Measurements from ENCODE around the gene SUPT4H1. TPM values are rescaled to one million over a fixed set of nuclear protein-coding genes. Genes with fewer than 3 reads are reported as not detected.

The SUPT4H1 gene
- total RNA-seq, 1 experiment from 2014 or later, result 100.0 TPM

DNA sequence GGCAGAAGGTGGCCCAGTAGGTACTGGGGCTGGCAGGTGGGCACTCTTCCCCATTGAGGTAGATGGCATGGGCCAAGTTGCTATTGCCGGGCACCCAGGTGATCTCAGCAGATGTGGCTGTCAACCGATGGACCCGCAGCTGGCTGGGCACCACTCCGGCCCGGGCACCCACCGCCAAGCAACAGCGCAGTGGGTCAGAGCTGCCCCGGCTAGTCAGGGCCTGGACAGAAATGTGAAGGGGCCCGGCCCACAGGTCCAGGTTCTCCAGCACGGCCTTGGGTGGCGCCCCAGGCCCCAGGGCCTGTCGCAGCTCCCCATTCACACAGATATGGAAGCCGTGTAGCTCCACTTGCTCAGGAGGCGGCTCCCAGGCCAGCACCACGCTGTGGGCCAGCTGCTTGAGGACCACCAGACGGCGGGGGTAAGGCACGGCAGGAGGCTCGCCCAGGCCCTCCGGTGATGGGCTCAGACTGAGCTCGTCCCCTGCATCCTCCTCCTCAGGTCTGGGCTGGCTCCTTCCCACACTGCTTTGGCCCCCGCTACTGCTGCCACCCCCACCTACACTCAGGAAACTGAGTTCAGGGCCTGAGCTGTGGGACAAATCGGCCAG lies 39.9 kb downstream of the SUPT4H1 start:
- no peak for ATAC-seq
- TF ChIP-seq, protein P1, sequence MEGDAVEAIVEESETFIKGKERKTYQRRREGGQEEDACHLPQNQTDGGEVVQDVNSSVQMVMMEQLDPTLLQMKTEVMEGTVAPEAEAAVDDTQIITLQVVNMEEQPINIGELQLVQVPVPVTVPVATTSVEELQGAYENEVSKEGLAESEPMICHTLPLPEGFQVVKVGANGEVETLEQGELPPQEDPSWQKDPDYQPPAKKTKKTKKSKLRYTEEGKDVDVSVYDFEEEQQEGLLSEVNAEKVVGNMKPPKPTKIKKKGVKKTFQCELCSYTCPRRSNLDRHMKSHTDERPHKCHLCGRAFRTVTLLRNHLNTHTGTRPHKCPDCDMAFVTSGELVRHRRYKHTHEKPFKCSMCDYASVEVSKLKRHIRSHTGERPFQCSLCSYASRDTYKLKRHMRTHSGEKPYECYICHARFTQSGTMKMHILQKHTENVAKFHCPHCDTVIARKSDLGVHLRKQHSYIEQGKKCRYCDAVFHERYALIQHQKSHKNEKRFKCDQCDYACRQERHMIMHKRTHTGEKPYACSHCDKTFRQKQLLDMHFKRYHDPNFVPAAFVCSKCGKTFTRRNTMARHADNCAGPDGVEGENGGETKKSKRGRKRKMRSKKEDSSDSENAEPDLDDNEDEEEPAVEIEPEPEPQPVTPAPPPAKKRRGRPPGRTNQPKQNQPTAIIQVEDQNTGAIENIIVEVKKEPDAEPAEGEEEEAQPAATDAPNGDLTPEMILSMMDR (conservative IDR thresholded peaks at IDR 0.05; ENCODE audit: low read depth, low read length), result no peak
- TF ChIP-seq EZH2phosphoT487 (IDR thresholded peaks at IDR 0.05; ENCODE audit: borderline replicate concordance, low read length) (no peak), EZH2 (IDR thresholded peaks at IDR 0.05; ENCODE audit: low read length, unreplicated experiment) (no peak)
- Histone ChIP-seq H3K4me3 (ENCODE audit: low read length) (no peak overlapping the region), H3F3A (ENCODE audit: low read length, unreplicated experiment) (no peaks in the 10 kb centered on the region), H3K9ac (ENCODE audit: low read length) (no peak overlapping the region), H3K27ac (ENCODE audit: low read length) (no peak overlapping the region), H3K9me3 (ENCODE audit: low read length) (no peaks in the 10 kb centered on the region), H3K79me2 (ENCODE audit: low read length) (no peaks in the 10 kb centered on the region), H3K9me2 (replicated peaks; ENCODE audit: low read length) (no peaks in the 10 kb centered on the region), H4K20me1 (ENCODE audit: low read length) (no peaks in the 10 kb centered on the region), H3K36me3 (ENCODE audit: low read depth, low read length) (no peaks in the 10 kb centered on the region), H3K27me3 (ENCODE audit: low read length) (no peaks in the 10 kb centered on the region), H2AFZ (ENCODE audit: low read length) (no peak overlapping the region), H3K4me2 (ENCODE audit: low read length) (no peak overlapping the region), H3K4me1 (ENCODE audit: insufficient read depth, low read length) (peaks cover 10% of the 10 kb centered on the region)
- POLR2A ChIA-PET (ENCODE audit: unreplicated experiment), result no interaction called here
- intact Hi-C loops (cut with micrococcal nuclease), result no loop called here
- CTCF ChIA-PET, result interaction anchor here (1.6 kb wide), 1 partner anchor 105 kb away, joined by 4 read pairs; the partner anchor contains the start of gene RNF43
- no peak for DNase-seq
- BruUV-seq (replicated peaks), result no TSS peak

- H3F3A ChIP-seq (ENCODE audit: low read length, unreplicated experiment), result no peaks in the 10 kb centered on the region
- intact Hi-C loops (cut with micrococcal nuclease), result no loop called here
- BruUV-seq (replicated peaks), result no TSS peak
- H3K79me2 ChIP-seq (ENCODE audit: low read length), result no peaks in the 10 kb centered on the region
- no peak overlapping the region for H3K4me2 ChIP-seq (ENCODE audit: low read length)
- TF ChIP-seq EZH2 (IDR thresholded peaks at IDR 0.05; ENCODE audit: low read length, unreplicated experiment) (no peak), EZH2phosphoT487 (IDR thresholded peaks at IDR 0.05; ENCODE audit: borderline replicate concordance, low read length) (no peak)
- TF ChIP-seq, protein P1 (conservative IDR thresholded peaks at IDR 0.05; ENCODE audit: low read depth, low read length), result no peak
- ATAC-seq (no peak), DNase-seq (no peak)
- H4K20me1 ChIP-seq (ENCODE audit: low read length), result no peaks in the 10 kb centered on the region
- H3K9me2 ChIP-seq (replicated peaks; ENCODE audit: low read length), result no peaks in the 10 kb centered on the region
- H3K36me3 ChIP-seq (ENCODE audit: low read depth, low read length), result no peaks in the 10 kb centered on the region
- H2AFZ ChIP-seq (ENCODE audit: low read length), result no peak overlapping the region
- H3K4me3 ChIP-seq (ENCODE audit: low read length), result no peak overlapping the region
- ChIA-PET CTCF (no interaction called here), POLR2A (ENCODE audit: unreplicated experiment) (no interaction called here)
- no peaks in the 10 kb centered on the region for H3K27me3 ChIP-seq (ENCODE audit: low read length)
- no peak overlapping the region for H3K9ac ChIP-seq (ENCODE audit: low read length)
- no peak overlapping the region for H3K27ac ChIP-seq (ENCODE audit: low read length)
- no peaks in the 10 kb centered on the region for H3K9me3 ChIP-seq (ENCODE audit: low read length)
- H3K4me1 ChIP-seq (ENCODE audit: insufficient read depth, low read length), result peaks cover 10% of the 10 kb centered on the region
These were observed 40.5 kb downstream of the SUPT4H1 start for GRCh38 chr17:58311429-58311894.

All from PC-3 (cell line).